SK-N-SH (cell line): ENCODE results near the gene HHEX.

ENCODE experiments used
- EP300 ChIP-seq, 2 experiments: IDR thresholded peaks; 2 replicates each; pipeline versions ENCODE4 v1.4.0 to v1.6.1; 2012; ENCODE audit warnings: borderline replicate concordance in 1 of 2, low read depth in 1 of 2, low read length in 1 of 2
- NFIC ChIP-seq: IDR thresholded peaks from 2 replicates; pipeline ENCODE4 v1.4.0; 2012; ENCODE audit warnings: borderline replicate concordance
- POLR2AphosphoS5 ChIP-seq: IDR thresholded peaks from 2 replicates; pipeline ENCODE4 v1.6.1; 2012; ENCODE audit warnings: low read depth, low read length
- TCF12 ChIP-seq: IDR thresholded peaks from 2 replicates; pipeline ENCODE4 v1.4.0; 2012
- TF ChIP-seq, protein P1 (sequence below): fragments of 200-600 bp; sonication (generic); IDR thresholded peaks from 2 replicates; pipeline ENCODE4 v1.6.1; 2017; ENCODE audit warnings: antibody characterized with exemption, mild to moderate bottlenecking, moderate library complexity
- TF ChIP-seq, protein P2 (sequence below): IDR thresholded peaks from 2 replicates; pipeline ENCODE4; 2012

DNA sequence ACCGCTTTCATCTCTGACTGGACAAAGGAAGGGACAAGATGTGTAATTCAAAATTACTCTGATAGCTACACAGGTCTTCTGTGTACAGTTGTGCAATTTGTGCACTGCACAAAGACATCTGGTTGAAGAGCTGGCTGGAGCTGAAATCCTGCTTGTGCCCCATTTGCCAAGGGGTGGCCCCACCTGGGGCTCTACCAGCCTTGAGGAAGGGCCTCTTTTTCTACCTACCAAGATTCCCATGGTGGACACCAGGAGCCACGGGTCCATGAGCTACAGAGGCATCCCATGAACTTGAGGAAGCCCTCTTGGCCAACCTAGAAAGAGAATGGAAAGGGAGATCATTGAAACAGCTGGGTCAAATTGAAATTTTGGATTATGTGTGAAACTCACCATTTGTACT, 43.2 kb downstream of the HHEX start:
- TF ChIP-seq NFIC (no peak), EP300 (IDR thresholded peaks at IDR 0.05; ENCODE audit: borderline replicate concordance in 1 of 2, low read depth in 1 of 2, low read length in 1 of 2) (no peak), TCF12 (no peak), POLR2AphosphoS5 (no peak)
- TF ChIP-seq, protein P1, sequence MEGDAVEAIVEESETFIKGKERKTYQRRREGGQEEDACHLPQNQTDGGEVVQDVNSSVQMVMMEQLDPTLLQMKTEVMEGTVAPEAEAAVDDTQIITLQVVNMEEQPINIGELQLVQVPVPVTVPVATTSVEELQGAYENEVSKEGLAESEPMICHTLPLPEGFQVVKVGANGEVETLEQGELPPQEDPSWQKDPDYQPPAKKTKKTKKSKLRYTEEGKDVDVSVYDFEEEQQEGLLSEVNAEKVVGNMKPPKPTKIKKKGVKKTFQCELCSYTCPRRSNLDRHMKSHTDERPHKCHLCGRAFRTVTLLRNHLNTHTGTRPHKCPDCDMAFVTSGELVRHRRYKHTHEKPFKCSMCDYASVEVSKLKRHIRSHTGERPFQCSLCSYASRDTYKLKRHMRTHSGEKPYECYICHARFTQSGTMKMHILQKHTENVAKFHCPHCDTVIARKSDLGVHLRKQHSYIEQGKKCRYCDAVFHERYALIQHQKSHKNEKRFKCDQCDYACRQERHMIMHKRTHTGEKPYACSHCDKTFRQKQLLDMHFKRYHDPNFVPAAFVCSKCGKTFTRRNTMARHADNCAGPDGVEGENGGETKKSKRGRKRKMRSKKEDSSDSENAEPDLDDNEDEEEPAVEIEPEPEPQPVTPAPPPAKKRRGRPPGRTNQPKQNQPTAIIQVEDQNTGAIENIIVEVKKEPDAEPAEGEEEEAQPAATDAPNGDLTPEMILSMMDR = no peak
- TF ChIP-seq, protein P2, sequence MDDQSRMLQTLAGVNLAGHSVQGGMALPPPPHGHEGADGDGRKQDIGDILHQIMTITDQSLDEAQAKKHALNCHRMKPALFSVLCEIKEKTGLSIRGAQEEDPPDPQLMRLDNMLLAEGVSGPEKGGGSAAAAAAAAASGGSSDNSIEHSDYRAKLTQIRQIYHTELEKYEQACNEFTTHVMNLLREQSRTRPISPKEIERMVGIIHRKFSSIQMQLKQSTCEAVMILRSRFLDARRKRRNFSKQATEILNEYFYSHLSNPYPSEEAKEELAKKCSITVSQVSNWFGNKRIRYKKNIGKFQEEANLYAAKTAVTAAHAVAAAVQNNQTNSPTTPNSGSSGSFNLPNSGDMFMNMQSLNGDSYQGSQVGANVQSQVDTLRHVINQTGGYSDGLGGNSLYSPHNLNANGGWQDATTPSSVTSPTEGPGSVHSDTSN = no peak
